ENCODE data around the gene USP24.

GRCh38 chr1:55232448-55233144 is 17.4 kb upstream of the USP24 start:
- TF ChIP-seq CTCF (IDR thresholded peaks at IDR 0.05) (no peak), POLR2A (IDR thresholded peaks at IDR 0.05) (no peak)
